Myocyte (in vitro differentiated cells): Measurements from ENCODE around the gene ADGRG1. TPM values are rescaled to one million over a fixed set of nuclear protein-coding genes. Genes with fewer than 3 reads are reported as not detected.
A peak's percentile ranks its signal among the peaks of the same experiment; 100 is the strongest.

Experiments
- DNase-seq: peaks from one replicate; pipeline ENCODE4 v3.0.0-alpha.2; 2012; ENCODE audit warnings: low read depth
- total RNA-seq: library from RNA; depleted of rRNA; stranded (reverse); fragments of >200 nt; gene quantifications from 2 replicates; pipeline ENCODE4 v1.2.3, GENCODE V29; 2014

ADGRG1 gene
- total RNA-seq, 1 donor from 2014 or later: 38.8 TPM

- no peak for DNase-seq
These were observed 7.1 kb downstream of the ADGRG1 start for GRCh38 chr16:57635266-57636097.

- DNase-seq: no peak
These were observed 7.8 kb downstream of the ADGRG1 start for GRCh38 chr16:57636184-57636583.

DNA sequence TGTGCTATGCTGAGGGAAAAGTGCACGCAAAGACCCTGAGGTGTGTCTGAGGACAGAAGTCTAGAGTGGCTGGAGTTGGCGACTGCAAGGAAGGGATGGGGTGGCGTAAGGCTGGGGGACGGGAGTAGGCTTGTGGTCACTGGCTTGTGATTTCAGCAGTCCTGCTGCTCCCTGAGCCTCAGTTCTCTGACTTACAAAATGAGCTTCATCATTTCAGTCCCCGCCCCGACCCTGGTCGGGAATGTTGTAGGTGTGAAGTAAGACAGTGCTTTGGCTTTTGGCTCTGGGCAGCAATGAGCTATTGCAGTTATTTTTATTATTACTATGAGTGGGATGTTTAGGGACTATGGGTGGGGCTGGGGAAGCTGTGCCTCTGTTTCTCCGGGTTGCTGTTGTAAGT, 8.6 kb downstream of the ADGRG1 start:
- DNase-seq: peak; percentile 48

- DNase-seq: no peak
These were observed 9.0 kb downstream of the ADGRG1 start for GRCh38 chr16:57637424-57637823.

DNA sequence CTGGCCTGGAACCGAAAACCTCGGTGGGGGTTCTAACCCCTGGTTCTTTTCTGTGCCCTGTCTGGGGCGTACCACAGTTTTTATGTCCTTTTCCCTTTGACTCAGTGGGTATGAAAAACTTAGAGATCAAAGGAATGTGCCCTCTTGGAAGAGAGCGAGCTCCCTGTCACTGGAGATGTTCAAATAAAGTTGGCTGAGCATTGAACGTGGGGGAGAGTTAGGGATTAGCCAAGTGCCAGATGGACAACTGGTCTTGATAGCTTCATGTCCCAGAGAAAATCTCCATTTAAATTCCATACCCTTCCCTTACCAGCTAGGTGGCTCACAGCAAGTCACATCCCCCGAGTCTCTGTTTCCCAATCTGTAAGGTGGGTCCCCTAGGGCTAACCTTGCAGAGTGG, 9.5 kb downstream of the ADGRG1 start:
- peak; percentile 74 for DNase-seq

DNA sequence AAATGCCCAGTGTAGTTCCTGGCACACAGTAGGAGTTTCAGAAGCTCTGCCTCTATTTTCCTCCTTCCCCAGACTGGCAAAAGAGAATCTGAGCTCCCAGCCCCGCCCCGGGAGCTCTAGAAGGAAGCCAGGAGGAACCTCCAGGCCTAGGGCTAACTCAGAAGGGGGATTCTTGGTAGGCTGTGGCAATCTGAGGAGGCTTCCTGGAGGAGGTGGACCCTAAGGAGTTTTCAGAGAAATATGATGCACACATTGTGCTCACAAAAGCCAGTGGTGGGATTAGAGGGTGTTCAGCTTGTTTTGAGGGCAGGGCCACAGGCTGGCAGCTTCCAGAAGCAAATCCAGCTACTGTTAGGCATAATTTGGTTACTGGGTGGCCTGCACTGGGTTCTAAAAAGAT, 10.0 kb downstream of the ADGRG1 start:
- no peak for DNase-seq

DNA sequence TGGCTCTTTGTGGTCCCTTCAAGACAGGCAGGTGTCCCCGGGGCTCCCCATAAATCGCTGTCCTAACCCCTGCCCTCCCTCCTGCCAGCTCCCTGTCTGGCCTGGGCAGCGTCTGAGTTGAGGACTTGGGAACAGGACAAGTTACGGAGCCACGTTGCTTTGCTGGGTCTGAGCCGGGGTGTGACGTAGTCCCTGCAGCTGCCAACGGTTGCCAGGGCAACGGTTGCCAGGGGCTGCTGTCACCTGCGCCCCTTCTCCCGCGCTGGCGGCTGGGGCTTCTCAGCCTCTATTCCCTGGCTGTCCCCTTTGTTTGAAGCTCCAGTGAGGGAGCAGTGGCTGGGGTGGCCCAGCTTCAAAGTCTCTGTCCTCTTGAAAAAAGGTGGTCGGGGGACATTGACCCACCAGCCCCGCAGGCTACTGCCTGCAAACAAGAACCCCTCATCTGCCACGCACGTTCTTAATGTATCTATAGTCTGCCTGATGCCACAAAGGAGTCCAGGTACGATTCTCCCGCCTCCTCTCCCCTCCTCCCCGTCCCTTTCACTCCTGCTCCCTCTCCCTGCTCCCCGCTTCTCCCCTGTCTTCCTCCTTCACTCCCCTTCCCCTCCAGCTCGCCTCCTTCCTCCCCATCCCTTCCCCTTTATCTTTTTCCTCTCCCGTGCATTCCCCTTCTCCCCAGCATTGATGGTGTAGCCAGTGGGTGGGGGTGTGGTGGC, 10.9 kb downstream of the ADGRG1 start:
- peak; percentile 60 for DNase-seq

DNA sequence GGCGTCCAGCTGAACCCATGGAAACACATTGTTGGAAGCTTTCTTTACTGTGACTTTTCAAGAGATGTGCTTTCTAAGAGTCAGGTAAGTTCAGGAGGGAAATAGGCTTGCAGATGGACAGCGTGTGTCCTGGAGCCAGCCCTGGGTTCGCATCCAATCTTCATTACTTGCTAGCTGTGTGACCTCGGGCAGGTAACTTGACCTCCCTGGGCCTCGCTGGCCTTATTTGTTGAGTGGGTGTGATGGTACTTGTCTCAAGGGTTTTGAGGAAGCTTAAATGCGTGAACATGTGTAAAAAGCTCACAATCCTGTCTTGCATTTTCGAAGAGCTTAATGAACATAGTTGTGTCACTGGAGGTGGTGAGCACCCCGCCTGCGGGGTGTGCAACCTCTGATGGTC, 11.8 kb downstream of the ADGRG1 start:
- no peak for DNase-seq

DNA sequence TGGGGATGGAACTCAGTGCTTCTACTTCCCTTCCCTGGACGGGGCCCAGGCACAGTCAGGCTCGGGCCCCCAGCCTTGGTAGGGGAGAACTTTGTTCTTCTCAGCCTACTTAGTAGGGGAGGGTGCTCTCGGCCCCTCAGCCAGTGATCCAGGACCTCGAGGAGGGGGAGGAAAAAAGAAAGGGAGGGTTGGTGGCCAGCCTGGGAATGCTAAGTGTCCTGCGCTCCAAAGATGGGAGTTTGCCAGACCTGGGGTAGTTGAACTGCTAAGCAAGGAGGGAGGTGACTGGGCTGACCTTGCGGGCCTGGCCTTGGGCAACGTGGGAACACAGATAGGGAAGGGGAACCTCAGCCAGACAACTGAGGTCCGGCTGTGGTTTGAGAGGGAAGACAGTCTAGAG, 12.2 kb downstream of the ADGRG1 start:
- no peak for DNase-seq

- no peak for DNase-seq
These were observed 14.0 kb downstream of the ADGRG1 start for GRCh38 chr16:57642160-57643135.

GRCh38 chr16:57643147-57643874, 14.9 kb downstream of the ADGRG1 start:
- peak; percentile 94 for DNase-seq

DNA sequence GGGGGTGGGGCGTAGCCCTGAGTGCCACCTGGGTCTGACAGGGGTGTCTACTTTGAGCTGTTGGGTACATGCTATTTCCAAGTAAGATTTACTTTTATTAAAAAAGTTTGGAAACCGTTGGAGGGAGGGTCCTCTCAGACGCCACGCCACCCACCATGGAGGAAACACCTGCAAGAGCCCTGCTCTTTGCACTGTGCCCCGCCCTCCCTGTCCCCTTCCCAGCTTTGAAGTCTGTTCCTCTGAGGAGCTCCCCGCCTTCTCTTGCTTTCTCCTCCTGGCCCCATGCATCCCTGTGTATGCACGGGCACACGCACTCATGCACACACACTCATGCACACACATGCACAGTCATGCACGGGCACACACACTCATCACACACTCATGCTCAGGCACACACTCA, 15.5 kb downstream of the ADGRG1 start:
- DNase-seq: no peak

- no peak for DNase-seq
These were observed 16.1 kb downstream of the ADGRG1 start for GRCh38 chr16:57644383-57645014.

- DNase-seq: no peak
These were observed 16.7 kb downstream of the ADGRG1 start for GRCh38 chr16:57645169-57645568.

DNA sequence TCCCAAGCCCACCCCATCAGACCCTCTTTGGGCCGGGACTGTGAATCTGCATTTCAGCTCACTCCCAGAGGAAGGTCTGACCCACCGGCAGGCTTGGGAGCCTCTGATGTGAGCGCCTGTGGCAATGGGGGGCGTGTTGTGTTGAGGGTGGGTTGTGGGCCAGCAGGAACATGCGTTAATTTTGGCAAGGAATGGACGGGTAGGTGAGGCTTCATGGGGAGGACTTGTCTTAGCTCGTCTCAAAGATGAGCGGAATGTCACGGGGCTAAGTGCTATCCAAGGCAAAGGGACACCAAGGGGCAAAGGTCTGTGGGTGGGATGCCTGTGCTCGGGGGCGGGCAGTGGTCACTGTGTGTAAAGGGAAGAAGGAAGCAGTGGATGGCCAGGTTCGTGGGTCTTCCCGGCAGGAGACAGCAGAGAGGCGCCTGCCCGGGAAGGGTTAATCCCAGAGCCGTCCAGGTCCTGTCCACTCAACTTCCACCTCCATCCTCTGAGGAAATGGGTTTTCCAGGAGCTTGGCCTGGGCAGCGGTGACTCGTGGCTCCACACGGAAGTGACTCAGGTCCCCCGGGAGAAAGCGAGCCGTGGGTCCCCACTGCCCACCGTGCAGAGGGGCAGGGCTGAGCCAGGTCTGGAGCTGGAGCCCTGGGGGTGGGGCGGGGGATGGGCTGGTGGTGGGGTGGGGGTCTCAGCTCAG, 17.4 kb downstream of the ADGRG1 start:
- DNase-seq: no peak

- no peak for DNase-seq
These were observed 18.1 kb downstream of the ADGRG1 start for GRCh38 chr16:57646388-57647039.

DNA sequence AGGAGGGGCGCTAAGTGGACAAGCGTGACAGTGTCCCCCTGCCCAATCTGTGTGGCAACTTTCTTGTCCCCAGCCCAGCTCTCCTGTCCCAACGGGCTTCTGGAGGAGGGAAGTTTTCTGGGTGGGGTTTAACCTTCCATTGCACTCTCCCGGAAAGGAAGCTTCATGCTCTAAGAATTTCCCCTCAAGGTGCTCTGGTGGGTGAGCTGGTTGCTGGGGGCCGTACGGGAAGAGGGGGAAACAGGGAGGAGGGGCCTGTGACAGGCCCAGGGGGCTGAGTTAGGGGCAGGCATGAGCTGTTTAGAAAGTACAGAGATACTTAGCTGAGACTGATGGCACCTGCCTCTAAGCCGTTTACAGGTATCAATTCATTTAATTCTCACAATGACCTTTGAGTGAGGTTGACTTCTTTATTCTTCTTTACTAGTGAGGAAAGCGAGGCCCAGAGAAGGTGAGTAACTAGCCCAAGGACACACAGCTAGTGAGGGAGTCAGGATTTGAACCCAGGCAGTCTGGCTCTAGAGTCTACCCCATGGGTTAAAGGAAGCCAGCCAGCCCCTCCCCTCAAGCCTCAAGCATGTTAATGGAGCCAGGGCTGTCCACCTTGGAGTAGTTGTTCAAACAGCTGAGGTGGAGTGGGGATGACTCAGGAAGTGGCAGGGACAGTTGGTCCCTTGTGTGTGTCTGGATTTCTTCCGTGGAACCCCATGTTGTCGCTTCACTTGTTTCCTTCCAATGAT, 18.9 kb downstream of the ADGRG1 start:
- peak; percentile 81 for DNase-seq

GRCh38 chr16:57648125-57648524, 19.7 kb downstream of the ADGRG1 start:
- no peak for DNase-seq
